ENCODE results near the gene ADAM11. TPM values are rescaled to one million over a fixed set of nuclear protein-coding genes. Genes with fewer than 3 reads are reported as not detected.
A peak's percentile ranks its signal among the peaks of the same experiment; 100 is the strongest.
"Not testable (repeated sequence)": the region's sequence is repeated elsewhere in the genome, so short reads cannot be mapped to it uniquely, and the experiment has no call there.

ADAM11 gene
- total RNA-seq, 1 experiment from 2014 or later = 0.46 TPM

GRCh38 chr17:44820631-44821212 is 61.9 kb downstream of the ADAM11 start:
- peak overlapping the region; percentile 33; the same call in 1 of the 2 replicates for H3K4me3 ChIP-seq
- no TSS peak for BruUV-seq (replicated peaks)
- 0 out of 2 replicates have a peak overlapping the region, but pooled peaks have one; percentile 1 for H2AFZ ChIP-seq
- H4K20me1 ChIP-seq (ENCODE audit: insufficient read depth) = no peaks in the 10 kb centered on the region
- POLR2A ChIA-PET (ENCODE audit: unreplicated experiment) = interaction anchor here (0.6 kb wide), 2 partner anchors 23 to 264 kb away, joined by 3 to 4 read pairs; no protein-coding TSS in a partner anchor
- peaks cover 38% of the 10 kb centered on the region for H3F3A ChIP-seq (ENCODE audit: insufficient read depth, low read depth)
- intact Hi-C loops (cut with micrococcal nuclease; ENCODE audit: unreplicated experiment) = no loop called here
- no peaks in the 10 kb centered on the region for H3K27me3 ChIP-seq (ENCODE audit: insufficient read depth, low read depth)
- no peaks in the 10 kb centered on the region for H3K36me3 ChIP-seq (ENCODE audit: low read depth)
- H3K9me2 ChIP-seq (ENCODE audit: insufficient read depth) = no peaks in the 10 kb centered on the region
- CTCF ChIA-PET = no interaction called here
- no peaks in the 10 kb centered on the region for H3K9me3 ChIP-seq (ENCODE audit: insufficient read depth, low read depth)
- peak overlapping the region; percentile 73 for H3K4me2 ChIP-seq
- peak; percentile 37 to 95 for DNase-seq
- no peak for TF ChIP-seq CTCF (conservative IDR thresholded peaks at IDR 0.05)
- TF ChIP-seq EZH2 (IDR thresholded peaks at IDR 0.05; ENCODE audit: low read depth) = no peak
- peaks cover 61% of the 10 kb centered on the region for H3K79me2 ChIP-seq (ENCODE audit: low read depth)
- H3K4me1 ChIP-seq (replicated peaks; ENCODE audit: insufficient read depth) = peaks cover 17% of the 10 kb centered on the region
- H3K27ac ChIP-seq = peak overlapping the region; percentile 68

GRCh38 chr17:44825236-44825635 is 66.4 kb downstream of the ADAM11 start:
- BruUV-seq (replicated peaks); H4K20me1 ChIP-seq (ENCODE audit: insufficient read depth); H3K9me2 ChIP-seq (ENCODE audit: insufficient read depth); H3K4me3 ChIP-seq; H3K27me3 ChIP-seq (ENCODE audit: insufficient read depth, low read depth); H3K4me2 ChIP-seq; CTCF ChIA-PET; H3K27ac ChIP-seq; H2AFZ ChIP-seq; H3K36me3 ChIP-seq (ENCODE audit: low read depth); H3K9me3 ChIP-seq (ENCODE audit: insufficient read depth, low read depth); DNase-seq: not testable (repeated sequence)
- Histone ChIP-seq H3K79me2 (ENCODE audit: low read depth) (peaks cover 57% of the 10 kb centered on the region), H3F3A (ENCODE audit: insufficient read depth, low read depth) (peaks cover 24% of the 10 kb centered on the region), H3K4me1 (replicated peaks; ENCODE audit: insufficient read depth) (peaks cover 22% of the 10 kb centered on the region)
- POLR2A ChIA-PET (ENCODE audit: unreplicated experiment) = interaction anchor here (0.6 kb wide), 1 partner anchor 236 kb away, joined by 3 read pairs; no protein-coding TSS in a partner anchor
- intact Hi-C loops (cut with micrococcal nuclease; ENCODE audit: unreplicated experiment) = loop anchor here (5.0 kb wide), 1 partner anchor 33 kb away; no protein-coding TSS in a partner anchor

- Histone ChIP-seq H4K20me1 (ENCODE audit: insufficient read depth) (no peaks in the 10 kb centered on the region), H3K9me3 (ENCODE audit: insufficient read depth, low read depth) (no peaks in the 10 kb centered on the region), H3K4me2 (no peak overlapping the region), H3K4me3 (no peak overlapping the region), H3K9me2 (ENCODE audit: insufficient read depth) (no peaks in the 10 kb centered on the region), H3K79me2 (ENCODE audit: low read depth) (peaks cover 57% of the 10 kb centered on the region), H3K36me3 (ENCODE audit: low read depth) (no peaks in the 10 kb centered on the region), H3K27me3 (ENCODE audit: insufficient read depth, low read depth) (no peaks in the 10 kb centered on the region), H3F3A (ENCODE audit: insufficient read depth, low read depth) (peaks cover 22% of the 10 kb centered on the region; the same call in 1 of the 2 replicates), H3K27ac (no peak overlapping the region), H3K4me1 (replicated peaks; ENCODE audit: insufficient read depth) (peaks cover 18% of the 10 kb centered on the region), H2AFZ (no peak overlapping the region)
- no peak for DNase-seq
- no TSS peak for BruUV-seq (replicated peaks)
- intact Hi-C loops (cut with micrococcal nuclease; ENCODE audit: unreplicated experiment) = loop anchor here (5.0 kb wide), 1 partner anchor 34 kb away; no protein-coding TSS in a partner anchor
- POLR2A ChIA-PET (ENCODE audit: unreplicated experiment) = no interaction called here
- TF ChIP-seq CTCF (conservative IDR thresholded peaks at IDR 0.05) = no peak
- no peak for TF ChIP-seq EZH2 (IDR thresholded peaks at IDR 0.05; ENCODE audit: low read depth)
- CTCF ChIA-PET = no interaction called here
Measured at GRCh38 chr17:44826123-44826790, 67.5 kb downstream of the ADAM11 start.

Data from PC-9 (cell line).